Ishikawa (cell line): ENCODE data around the gene MYRIP.

Experiments
- CREB1 ChIP-seq: IDR thresholded peaks from 2 replicates; pipeline ENCODE4 v1.6.1; 2012; ENCODE audit warnings: low read depth
- EP300 ChIP-seq: IDR thresholded peaks from 2 replicates; pipeline ENCODE4 v1.6.1; 2012; ENCODE audit warnings: borderline replicate concordance
- RAD21 ChIP-seq: IDR thresholded peaks from 2 replicates; pipeline ENCODE4 v1.6.1; 2012; ENCODE audit warnings: low read depth
- TAF1 ChIP-seq: IDR thresholded peaks from 2 replicates; pipeline ENCODE4 v1.6.1; 2012; ENCODE audit warnings: low read depth, mild to moderate bottlenecking
- TEAD4 ChIP-seq: IDR thresholded peaks from 2 replicates; pipeline ENCODE4 v1.6.1; 2012
- YY1 ChIP-seq: IDR thresholded peaks from 2 replicates; pipeline ENCODE4 v1.6.1; 2012; ENCODE audit warnings: low read depth
- TF ChIP-seq, protein P1 (sequence below): IDR thresholded peaks from 2 replicates; pipeline ENCODE4 v1.6.1; 2012

DNA sequence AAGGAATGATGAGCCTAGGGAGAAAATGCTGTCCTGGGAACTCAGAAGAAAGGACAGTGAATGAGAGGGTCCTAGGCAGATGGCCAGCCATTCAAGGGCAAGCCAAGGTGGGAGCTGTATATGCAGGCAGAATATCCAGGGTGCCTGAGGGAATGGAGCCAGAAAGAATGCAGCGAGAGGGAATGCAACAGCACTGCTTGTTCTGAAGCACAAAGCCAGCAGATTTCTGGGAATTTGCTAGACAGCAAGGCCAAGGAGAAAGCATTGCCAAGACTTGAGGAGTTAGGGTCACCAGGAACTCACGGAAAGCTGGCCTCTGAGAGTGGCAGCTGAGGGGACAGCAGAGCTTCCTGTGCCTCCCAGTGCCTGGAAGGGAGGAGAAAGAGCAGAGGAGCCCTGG lies 200.6 kb downstream of the MYRIP start:
- no peak for TF ChIP-seq YY1
- no peak for TF ChIP-seq CREB1
- no peak for TF ChIP-seq TAF1
- TF ChIP-seq RAD21: no peak
- TF ChIP-seq EP300: no peak
- TF ChIP-seq, protein P1, sequence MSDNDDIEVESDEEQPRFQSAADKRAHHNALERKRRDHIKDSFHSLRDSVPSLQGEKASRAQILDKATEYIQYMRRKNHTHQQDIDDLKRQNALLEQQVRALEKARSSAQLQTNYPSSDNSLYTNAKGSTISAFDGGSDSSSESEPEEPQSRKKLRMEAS: no peak
- no peak for TF ChIP-seq TEAD4
